GM18526 (cell line): ENCODE results near the gene LRMDA.

Experiments used
- POLR2A ChIP-seq: IDR thresholded peaks from 3 replicates; pipeline ENCODE4 v1.6.1; 2011; ENCODE audit not compliant: insufficient read length; ENCODE audit errors: extremely low read depth

LRMDA gene

DNA sequence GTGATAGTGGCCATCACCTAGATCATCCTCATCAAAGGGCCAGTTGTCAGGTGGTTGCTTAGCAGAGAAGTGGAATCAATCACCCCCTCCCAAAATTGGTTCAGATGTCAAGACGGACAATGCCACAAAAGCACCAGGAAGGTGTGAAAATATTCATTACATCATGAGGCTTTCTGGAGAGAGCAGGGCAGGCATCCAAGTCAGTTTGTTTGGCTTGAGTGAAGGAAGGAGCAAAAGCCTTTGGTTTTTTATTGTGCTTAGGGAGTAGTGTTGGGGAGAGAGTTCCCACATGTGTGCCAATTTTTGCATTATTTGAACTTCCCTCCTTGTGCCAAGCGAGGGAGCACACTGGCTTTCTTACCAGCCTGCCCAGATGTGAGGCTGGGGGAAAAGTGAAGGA, 1082.9 kb downstream of the LRMDA start:
- TF ChIP-seq POLR2A = no peak

DNA sequence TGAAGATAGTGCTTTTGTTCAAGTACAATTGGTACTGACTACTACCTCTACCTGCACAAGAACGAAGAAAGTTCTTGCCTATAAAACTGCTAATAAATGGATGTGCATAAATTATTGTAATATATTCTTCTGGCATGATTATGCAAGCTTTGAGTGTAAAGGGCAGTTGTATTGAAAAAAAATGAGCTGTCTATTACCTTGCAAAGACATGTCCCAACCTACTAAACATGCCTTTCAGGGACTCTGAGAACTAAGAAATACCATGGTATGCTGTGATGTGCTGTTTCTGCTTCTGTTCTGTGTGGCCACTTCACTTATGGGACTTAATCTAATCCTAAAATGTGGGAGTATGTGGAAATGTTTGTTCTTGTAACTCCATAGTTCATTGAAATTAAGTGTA, 1083.4 kb downstream of the LRMDA start:
- no peak for TF ChIP-seq POLR2A

DNA sequence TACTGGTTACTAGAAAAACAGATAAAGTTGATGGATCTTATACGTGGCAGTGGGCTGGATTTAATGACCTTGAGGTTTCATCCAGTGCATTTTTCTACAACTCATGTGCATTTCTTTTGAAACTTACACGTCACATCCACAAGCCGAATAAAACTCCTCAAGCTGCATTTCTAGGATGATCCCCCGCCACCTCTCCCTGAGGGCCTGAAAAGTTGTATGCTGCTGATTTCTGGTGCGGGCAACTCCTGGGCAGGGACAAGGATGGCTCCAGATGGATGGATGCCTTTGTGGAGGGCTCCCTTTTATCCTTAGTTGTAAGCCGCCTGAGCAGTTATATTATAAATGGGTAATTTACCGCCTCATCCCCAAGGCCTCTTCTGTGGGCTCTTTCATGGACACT, 1091.1 kb downstream of the LRMDA start:
- no peak for TF ChIP-seq POLR2A

DNA sequence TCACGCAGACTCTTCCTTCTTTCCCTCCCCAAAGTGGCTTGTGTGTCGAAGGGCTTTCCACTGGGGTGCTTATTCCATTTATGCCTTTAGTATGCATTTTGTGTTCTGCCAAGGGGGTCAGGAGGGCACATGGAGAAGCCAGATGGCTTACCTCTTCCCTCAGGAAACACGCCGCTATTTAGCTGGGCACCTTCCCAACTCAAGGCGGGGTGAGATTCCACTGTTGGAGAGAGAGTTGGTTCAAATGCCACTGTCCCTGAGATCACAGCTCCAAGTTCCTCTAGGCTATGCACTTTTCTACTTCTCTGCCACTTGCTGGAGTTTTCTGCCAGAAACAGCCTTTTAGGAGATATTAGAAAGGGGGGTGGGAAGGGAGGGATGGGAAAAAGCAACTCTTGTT, 1091.8 kb downstream of the LRMDA start:
- TF ChIP-seq POLR2A = no peak

DNA sequence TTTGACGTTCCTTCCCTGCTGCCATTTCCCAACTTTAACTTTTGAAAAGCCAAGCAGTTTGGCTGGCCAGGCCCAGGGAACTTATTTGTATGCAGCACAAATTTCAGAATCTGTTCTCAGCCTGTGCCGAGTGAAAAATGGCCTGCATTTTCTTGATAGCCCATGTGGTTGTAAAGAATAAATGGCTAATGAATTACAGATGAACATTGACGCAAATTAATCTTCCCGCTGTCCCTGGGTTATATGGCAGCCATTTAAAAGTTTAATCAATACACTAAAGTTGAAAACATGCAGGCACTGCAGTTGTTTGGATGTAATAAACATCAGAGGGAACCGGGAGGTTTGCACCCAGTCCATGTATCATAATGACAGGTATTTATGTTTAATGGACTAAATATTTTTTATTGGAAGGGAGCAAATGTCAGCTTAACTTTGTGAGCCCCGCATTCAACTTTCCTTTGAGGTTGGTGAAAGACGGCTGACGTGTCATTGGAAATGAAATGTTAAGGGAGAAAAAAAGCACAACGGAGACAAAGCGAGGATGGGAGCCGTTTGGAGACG, 1092.4 kb downstream of the LRMDA start:
- no peak for TF ChIP-seq POLR2A

DNA sequence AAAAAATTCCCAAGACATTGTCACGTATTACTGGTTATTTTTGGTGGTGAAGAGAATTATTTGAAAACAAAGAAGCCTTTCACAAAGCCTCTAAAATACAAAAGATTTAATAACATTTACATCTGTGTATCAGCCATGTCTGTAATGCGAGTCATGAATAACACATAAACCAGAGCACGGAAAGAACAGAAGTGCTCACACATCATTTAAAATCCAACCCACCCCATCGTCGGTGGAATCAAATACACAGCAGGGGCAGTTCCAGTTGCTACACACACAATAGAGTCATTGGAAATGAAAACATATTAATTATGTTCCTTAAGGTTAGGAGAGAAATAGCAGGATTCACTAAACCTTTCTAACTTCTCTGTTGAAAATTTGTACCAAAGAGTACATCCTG, 1108.9 kb downstream of the LRMDA start:
- no peak for TF ChIP-seq POLR2A

DNA sequence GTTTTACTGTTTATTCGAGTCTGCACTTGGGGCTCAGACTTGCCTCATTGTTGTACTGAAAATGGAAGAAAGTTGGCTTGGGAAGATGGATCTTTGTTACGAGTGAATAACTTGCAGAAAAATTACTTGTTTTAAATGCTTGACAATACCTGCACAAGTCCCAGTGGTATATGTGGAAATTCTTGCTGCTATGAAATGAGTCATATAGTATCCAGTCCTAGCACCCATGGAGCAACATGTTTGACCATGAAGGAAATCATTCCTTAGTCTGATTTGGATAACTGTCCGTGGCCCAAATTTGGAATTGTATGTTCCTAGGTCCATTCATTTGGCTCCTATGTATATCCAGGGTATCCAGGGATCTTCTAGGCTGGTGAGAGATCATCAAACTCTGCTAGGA, 1109.4 kb downstream of the LRMDA start:
- TF ChIP-seq POLR2A = no peak

DNA sequence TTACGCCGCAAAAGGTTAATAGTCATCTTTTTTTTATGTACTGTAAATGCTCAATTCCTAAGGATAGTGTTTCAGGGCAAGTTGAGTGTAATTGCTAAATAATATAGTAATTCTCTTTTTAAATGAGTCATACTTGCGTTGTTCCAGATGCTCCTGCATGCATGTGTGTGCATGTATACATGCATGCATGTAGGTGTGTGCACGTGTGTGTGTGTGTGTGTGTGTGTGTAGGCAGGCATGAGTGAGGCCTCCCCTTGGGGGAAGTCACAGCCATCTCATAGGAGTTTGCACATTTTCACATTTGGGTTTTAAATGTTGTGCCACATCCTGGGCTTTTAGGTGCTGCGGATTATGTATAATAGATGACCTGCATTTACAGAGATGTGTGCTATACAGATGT, 1110.4 kb downstream of the LRMDA start:
- no peak for TF ChIP-seq POLR2A

DNA sequence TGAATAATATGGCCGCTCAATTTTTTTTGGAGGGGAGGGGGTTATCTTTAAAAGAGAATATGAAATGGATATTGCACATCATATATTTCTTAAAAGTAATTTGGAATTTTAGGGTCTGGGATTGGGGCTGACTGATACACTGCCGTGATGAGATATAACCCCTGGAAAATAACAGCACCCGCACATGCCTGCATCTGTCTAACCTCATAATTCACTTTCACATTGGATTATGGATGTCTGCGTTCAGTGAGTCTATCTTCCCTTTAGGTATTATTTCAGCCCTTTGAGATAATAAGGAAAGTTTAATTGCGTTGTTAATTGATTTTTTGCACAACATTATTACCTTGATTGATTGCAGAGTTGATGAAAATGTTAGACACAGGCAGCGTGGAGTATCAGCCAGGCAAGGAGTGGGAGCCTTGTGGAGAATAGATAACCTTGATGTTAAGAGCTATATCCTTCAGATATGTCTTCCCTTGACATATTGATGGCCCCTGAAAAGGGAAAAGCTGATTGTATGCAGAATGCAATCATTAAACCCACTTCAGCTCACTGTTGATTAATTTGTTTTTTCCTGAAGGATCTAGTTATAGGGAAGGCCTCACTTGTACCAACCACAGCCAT, 1111.0 kb downstream of the LRMDA start:
- no peak for TF ChIP-seq POLR2A

DNA sequence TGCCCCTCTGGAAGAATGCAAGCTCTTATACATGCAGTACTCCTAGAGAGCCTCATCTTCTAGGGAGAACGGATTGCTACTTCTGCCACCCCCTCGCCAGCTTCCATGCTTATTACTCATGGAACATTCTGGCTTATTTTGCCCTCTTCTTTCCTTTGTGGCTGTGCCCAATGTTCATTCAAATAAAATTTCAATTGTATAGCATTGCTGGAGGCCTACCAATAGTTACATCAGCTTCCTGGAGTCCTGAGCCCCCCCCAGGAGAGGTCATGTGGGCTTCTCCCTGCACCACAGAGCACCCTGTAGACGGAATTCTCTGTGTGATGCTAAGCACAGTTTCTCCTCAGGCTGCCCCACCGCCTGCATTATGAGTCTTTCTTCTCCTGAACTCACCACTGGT, 1112.2 kb downstream of the LRMDA start:
- no peak for TF ChIP-seq POLR2A

DNA sequence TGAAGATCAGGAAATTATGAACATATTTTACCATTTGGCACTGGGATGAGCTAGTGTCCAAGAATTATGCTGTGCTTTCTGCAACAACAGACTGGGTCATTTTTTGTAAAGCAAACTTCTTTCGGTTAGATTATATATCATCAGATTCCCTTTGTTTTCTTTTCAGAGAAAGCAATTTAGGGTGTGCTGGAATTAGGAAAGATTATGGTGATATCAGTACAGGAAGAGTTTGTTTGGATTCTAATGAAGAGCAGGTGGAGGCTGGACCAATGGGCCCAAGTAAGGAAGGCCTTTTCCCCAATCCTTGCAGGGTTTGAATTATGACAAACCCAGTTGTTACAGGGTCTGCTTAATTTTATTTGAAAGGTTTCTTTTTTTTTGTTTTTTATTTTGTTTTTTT, 1113.4 kb downstream of the LRMDA start:
- TF ChIP-seq POLR2A = no peak

DNA sequence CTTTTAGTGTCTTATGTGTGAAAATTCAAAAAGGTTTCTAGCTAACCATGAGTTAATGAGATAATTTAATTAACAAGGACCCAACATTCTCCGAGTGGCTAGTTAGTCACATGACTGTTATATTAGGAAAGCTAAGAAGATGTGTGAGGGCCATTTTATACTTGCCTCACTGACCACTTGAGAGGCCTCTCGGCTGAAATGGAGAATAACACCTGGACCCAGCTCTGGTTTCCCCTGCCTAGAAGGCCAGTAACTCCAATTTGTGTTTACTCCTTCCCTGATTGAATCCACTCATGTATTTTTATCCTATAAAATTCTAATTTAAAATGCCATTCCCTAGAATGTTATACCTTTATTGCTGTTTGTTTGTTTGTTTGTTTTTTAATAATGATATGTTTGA, 1115.0 kb downstream of the LRMDA start:
- TF ChIP-seq POLR2A = no peak

DNA sequence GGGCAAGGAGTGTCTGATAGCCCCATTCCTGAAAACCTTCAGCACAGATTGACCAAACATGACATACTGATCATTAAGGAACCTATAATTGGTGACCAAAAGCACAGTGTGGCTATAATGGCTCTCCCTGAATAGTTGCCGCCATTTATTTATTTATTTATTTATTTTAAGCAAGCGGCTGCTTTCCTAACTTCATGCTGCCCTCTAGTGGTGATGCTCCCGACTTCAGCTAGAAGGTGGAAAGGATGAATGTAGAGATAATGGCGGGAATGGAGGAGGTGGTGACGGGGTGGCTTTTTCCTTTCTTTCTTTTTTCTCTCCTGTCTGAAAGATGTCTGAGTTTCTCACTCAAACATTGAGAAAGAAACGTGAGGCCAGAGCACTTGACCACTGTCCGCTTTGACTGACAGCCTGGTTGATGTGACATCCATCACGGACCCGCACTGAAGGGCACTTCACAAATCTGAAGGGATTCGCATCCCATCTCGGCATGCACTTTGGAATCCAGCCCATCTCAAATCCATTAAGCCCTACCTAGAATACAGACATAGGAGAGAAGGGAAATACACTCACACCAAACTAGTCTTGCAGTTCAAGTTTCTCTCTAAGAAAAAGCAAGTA, 1116.0 kb downstream of the LRMDA start:
- TF ChIP-seq POLR2A = no peak

DNA sequence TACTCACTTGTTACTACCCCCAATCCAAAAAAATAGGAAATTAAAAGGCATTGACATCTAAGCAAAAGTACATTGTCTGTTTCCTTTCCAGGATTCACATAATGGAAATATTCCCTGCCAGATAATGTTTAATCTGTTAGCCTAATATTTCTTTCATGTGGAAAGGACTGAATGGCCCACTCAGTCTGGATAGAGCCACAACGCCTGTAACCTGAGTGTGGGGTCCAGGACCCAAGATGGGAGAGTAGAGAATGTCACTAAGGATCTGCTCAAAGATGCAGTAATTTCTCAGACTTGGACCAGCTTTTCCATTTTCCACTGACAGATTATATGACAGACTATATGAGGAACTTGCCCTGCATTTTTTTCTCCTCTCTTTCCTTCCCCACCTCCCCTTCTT, 1117.3 kb downstream of the LRMDA start:
- no peak for TF ChIP-seq POLR2A

DNA sequence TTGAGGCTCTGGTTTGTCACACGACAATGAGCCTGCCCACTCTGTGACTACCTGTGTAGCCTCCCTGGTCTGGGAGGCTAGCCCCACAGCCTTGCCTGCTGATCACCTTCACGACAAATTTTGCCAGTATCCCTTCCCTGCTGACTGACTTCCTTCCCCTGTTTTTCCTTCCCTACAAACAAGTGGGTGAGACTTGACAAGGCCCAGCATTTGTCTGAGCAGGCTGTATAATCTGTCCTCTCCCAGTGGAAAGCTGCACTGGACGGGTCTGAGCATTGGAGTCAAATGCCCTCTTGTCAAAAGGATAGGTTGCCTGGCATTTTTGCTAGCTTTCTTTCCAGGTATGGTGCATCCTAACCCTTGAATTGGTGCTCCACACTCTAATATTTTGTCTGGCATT, 1117.7 kb downstream of the LRMDA start:
- TF ChIP-seq POLR2A = no peak

DNA sequence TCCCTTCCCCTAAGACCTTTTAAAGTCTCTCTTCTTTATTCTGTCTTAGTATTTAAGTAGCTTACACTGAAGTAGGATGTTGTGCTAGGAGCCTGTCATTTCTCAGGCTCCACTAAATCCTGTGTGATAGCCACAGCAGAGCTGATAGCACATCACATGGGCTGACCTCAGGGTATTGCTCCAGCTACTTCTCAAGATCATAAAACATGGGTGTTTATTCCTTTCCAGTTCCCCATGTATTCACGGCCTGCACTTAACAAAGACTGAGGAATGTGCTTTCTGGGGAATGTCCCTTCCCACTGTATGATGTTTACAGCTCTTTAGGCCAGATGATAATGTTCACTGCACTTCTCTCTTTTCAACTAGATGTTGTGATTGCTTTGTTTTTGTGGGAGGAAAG, 1119.4 kb downstream of the LRMDA start:
- TF ChIP-seq POLR2A = no peak
